Stimulated activated CD8-positive, alpha-beta memory T cell treated with anti-CD3 and anti-CD28 coated beads, Interleukin-15, amount 100 ng/mL, for 4 hours (primary cell): ENCODE data around the gene TBL1X.
"Not testable (repeated sequence)": the region's sequence is repeated elsewhere in the genome, so short reads cannot be mapped to it uniquely, and the experiment has no call there.

Source experiments
- DNase-seq, 2 donors: peaks; one replicate each; pipeline ENCODE4 v3.0.0-alpha.2; 2020; ENCODE audit warnings: low read depth in 2 of 2

Gene TBL1X

DNA sequence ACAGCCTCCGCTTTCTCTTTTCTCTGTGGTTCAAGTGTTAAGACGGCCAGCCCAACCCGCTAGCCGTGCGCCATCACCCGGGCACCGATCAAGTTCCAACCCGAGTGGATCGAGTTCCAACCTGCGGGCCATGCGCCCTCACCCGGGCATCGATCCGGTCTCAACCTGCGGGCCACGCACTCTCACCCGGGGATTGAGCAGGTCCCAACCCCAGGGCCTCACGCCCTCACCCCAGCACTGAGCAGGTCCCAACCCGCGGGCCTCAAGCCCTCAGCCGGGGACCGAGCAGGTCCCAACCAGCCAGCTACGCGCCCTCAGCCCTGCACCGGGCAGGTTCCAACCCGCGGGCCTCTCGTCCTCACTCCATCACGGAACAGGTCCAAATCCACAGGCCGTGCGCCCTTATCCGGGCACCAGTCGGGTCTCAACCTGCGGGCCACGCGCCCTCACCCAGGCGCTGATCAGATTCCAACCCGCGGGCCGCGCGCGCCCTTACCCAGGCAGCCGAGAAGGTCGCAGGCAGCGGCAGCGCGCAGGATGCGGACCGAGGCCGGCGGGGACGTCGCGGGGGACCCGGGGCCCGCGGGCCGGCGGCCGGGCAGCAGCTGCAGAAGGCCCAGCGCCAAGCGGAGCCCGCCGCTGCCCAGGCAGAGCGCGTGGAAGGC lies 300.3 kb downstream of the TBL1X start:
- no peak for DNase-seq

DNA sequence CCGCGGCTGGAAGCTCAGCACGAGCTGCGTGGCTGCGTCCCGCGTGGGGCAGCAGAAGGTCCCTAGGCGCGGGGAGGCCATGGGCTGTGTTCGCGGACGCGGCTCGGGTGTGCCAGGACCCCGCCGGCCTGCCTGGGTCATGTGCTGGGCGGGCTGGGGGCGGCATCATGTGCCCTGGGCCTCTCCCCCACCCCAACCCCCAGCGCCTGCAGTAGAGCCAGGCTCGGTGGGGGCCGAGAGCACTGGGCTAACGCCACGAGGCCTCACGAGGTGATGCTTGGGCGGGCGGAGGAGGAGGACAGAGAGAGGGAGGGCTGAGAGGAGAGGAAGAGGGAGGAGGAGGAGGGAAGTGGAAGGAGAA lies 300.9 kb downstream of the TBL1X start, which contains the start of gene GPR143:
Gene GPR143, minus strand, starts transcription at position 111 of the 361 bp plus-strand sequence. Its CDS starts 30 bp downstream, at position 81.
- DNase-seq = no peak

DNA sequence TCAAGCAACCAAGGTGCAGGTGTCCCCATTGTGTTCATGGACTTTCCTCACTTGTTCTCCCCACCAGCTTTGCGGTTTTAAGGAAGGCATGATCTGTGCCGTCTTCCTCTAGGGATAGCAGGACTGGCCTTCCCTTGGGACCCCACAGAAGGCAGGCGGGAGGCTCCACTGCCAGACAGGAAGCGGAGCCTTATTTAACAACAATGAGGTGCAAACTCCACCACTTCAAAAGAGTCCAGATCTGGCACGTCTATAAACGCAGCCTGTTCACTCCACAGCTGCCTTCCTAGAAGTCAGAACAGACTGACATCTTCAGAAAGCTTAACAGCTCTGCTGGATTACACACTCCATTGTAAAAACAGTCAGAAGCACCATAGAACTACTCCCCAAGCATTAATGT lies 302.5 kb downstream of the TBL1X start:
- DNase-seq = no peak

DNA sequence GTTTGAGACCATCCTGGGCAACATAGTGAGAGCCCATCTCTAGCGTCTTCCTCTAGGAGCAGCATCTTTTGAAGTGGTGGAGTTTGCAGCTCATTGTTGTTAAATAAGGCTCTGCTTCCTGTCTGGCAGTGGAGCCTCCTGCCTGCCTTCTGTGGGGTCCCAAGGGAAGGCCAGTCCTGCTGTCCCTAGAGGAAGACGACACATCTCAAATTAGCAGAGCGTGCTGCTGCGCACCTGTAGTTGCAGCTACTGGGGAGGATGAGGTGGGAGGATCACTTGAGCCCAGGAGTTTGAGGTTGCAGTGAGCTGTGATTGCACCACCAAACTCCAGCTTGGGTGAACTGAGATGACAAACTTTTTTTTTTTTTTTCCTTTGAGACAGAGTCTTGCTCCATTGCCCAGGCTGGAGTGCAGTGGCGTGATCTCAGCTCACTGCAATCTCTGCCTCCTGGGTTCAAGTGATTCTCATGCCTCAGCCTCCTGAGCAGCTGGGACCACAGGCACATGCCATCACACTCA lies 303.5 kb downstream of the TBL1X start:
- not testable (repeated sequence) for DNase-seq

DNA sequence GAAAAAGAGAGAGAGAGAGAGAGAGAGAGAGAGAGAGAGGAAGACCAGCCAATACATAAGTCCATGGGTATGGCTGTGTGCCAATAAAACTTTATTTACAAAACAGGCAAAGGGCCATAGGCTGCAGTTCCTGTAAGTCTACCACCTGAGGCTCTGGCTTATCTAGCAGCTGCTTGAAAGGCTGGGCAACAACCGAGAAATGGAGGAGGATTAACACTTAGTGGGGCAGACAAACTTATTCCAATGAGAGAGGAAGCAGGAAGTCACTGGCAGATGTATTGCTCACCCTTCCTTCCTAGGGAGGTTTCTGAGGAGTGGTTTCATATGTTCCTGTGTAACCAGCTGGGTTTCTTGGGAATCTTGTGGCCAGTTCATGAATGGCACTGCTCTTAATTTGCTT lies 305.5 kb downstream of the TBL1X start:
- no peak for DNase-seq

DNA sequence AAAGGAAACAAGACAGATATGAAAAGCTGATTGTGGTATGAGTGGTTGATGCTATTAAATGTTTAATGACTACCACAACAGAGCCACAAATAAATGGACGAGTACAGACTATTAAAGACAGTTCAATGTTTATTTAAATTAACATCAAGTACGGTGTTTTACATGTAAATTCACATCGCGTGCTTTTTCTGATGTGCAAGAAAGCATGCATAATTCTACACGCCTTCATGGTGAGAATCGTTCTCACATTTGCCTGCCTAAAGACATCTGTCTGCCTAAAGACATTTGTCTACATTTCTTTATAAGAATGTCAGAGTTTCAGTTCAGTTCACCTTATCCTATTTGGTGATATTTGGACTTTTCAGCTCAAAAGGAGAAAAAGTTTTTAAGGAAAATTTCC lies 308.1 kb downstream of the TBL1X start:
- no peak for DNase-seq

DNA sequence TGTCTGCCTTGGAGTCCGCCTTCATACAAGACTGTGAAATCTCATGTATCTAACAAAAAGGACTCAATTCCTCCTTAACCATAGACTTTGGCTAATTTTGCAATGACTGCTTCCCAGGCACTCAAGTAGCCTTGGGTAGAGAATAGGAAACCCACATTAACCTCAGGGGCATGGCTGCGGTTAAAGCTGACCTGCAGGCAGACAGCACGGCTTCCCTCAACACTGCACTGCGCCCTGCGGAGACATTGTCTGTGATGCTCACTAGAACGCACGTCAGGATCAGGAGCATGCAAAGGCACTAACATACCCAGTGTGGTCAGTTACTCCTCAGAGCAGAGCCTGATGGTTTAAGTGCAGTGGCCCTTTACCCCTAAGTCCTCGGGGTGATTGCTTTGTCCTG lies 311.1 kb downstream of the TBL1X start:
- DNase-seq = no peak

DNA sequence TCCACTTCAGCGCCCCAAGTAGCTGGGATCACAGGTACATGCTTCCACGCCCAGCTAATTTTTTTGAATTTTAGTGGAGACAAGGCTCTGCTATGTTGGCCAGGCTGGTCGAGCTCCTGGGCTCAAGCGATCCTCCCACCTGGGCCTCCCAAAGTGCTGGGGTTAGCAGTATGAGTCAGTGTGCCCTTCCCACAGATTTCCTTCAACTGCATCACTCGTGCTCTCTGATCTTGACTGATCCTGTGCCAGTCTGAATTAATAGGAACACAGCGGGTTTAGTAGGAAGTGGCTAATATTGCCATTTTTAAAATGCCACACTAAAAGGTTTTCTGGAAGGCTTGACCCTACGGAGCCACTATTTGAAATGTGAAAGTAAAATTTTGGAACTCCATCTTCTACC lies 317.1 kb downstream of the TBL1X start:
- no peak for DNase-seq

DNA sequence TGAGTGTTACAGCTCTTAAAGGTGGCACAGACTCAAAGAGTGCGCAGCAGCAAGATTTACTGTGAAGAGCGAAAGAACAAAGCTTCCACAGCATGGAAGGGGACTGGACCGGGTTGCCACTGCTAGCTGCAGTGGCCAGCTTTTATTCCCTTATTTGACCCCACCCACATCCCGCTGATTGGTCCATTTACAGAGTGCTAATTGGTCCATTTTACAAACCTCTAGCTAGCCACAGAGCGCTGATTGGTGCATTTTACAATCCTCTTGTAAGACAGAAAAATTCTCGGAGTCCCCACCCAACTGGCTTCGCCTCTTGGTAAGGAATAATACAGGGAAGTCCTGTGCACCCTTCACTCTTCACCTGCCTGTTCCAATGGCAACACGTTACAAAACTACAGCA lies 319.5 kb downstream of the TBL1X start:
- DNase-seq = no peak

DNA sequence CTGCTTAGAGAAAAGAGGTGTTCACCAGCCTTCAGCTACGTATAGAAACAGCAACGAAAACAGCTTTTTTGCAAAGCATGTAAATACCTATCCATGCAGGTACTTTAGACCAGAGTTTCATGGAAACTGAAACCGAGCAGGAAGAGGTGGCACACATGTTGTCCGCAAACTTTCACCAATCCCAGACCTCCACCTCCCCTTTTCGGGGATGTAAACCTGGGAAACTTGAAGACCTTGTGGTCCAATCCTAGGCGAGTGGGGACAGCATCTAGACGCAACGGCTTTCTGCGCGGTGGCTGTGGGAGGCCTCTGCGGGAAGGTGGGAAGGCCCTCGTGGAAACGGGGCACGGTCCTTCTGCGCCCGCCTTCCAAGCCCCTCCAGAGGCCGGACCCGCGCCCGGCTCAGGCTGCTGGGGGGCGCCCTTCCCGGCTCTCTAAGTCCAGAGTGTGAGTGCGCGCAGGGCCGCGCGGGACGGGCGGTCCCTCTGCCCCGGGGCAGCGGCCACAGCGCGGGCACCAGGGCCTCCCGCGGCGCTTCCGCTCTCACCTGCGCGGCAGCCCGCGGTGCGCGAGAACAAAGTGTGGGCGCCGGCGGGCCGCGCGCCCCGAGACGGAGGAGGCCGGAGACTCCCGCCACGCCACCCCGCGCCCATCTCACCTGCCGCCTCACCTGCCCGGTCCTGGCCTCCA lies 320.5 kb downstream of the TBL1X start:
- no peak for DNase-seq

DNA sequence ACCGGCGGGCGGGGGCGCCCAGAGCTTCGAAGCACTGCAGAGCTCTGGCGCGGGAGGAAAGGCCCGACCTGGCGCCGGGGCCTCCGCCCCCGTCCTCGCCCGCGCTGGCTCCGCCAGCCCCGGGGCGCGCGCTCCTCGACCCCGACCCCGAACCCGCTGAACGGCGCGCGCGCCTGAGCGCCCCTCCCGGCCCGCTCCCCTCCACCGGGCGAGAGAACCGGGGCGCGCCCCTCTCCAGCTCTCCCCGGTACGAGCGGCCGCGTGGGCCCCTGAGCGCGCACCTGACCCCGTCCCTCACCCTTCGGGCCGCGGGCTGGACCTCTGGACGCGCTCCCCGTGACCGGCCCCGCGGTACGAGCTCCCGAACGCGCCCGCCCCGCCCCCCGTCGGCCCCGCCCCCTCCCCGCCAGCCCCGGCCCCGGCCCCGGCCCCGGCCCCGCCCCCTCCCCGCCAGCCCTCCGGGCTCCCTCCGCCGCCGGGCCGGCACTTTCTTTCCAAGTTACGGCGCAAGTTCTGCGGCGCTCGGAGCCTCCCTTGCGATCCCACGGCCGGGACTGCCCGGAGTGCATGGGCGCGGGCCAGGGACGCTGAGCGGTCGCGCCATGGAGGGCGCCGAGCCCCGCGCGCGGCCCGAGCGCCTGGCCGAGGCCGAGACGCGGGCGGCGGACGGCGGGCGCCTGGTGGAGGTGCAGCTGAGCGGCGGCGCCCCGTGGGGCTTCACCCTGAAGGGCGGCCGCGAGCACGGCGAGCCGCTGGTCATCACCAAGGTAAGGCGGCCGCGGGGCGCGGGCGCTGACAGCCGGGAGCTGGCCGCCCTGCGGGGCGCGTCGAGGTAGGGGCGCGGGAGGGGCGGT lies 321.3 kb downstream of the TBL1X start, which contains the start of gene SHROOM2:
Gene SHROOM2, plus strand, starts transcription at position 486 of the 854 bp plus-strand sequence. Its CDS starts 117 bp downstream, at position 603.
- DNase-seq = no peak

DNA sequence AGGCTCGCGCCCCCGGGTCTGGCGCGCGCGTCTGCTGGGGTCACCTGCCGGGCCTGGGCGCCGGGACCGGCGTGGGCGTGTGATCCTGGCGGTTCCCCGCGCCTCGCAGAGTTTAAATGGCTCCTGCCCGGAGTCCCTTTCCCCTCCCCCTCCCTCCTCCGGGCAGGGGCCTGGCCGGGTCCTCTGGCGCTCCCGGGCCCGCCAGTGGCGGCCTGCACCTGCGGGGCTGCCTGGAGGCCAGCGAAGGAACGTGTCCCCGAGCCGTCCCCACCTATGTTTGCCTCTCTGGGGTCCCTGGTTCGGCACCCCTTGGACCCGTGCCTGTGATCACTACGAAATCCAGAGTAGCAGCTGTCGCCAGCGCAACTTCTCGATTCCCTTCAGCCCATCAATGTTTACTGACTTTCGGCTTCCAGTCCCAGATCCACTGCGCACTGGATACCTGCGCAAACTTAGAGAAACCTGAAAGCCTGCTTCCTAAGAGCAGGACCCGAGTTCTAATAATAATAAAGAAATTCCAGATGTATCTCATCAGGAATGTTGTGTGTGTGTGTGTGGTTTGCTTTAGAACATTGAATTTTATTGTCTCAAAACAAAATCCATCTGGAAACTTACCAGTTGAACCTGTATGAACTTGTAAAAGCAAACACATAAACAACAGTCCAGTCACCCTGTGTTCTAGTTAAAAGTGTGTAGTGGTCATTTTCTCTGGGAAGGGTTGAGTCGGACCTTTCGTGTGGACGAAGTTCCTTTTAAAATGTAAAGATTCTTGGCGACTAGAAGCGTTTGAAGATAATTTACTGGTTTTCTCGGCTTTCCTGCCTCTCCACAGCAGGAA lies 322.2 kb downstream of the TBL1X start:
- no peak for DNase-seq

DNA sequence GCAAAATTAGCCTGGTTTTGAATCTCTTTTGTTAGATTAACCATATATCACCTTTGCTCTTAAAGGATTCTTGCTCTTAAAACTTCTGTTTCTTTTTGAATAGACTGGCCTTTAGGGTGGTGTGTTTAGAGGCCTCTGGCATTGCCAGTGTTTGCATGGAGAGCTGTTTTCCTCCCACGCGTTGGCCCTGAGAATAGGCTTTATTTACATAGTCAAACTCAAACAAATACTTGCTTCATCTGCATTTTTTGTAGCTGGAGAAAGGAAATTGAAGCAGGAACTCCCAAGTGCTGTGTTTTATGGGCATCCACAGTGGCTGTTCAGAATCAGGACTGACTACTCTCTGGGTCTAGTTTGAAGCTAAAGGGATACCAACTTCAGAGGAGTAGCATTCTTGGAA lies 324.1 kb downstream of the TBL1X start:
- DNase-seq = no peak

DNA sequence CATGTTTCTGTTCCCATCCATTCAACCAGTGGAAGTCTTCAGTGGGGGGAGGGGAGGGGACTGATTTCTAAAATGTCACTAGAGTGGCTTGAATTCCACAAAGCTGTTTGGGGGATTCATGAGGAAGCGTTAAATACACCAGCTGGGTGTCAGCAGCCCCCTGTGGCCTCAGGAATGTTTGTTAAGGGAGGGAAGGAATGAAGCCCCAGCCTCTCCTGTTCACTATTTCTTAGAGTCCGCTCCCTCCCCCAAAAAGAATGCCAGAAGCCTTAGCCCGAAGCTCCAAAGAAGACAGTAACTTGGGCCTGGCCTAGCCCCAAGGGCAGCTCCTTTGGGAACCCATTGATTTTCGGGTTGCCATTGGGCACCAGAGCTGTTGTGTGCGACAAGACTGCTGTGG lies 324.7 kb downstream of the TBL1X start:
- DNase-seq = no peak
